Activated naive CD8-positive, alpha-beta T cell treated with anti-CD3 and anti-CD28 coated beads, Interleukin-2, amount 50 U/mL, for 16 hours (primary cell): Measurements from ENCODE around the gene ARMH3.
"Not testable (repeated sequence)": the region's sequence is repeated elsewhere in the genome, so short reads cannot be mapped to it uniquely, and the experiment has no call there.

Experiments used
- DNase-seq: peaks from one replicate; pipeline ENCODE4 v3.0.0-alpha.2; 2020; ENCODE audit warnings: low read depth, low spot score

ARMH3 gene

GRCh38 chr10:101986624-101986971 is 69.4 kb downstream of the ARMH3 start:
- no peak for DNase-seq

- not testable (repeated sequence) for DNase-seq
These were observed 75.3 kb downstream of the ARMH3 start for GRCh38 chr10:101980677-101981076.

GRCh38 chr10:101974091-101974971 is 81.6 kb downstream of the ARMH3 start:
- DNase-seq = no peak

- DNase-seq = no peak
These were observed 83.2 kb downstream of the ARMH3 start for GRCh38 chr10:101972761-101973160.

GRCh38 chr10:101969412-101969922 is 86.5 kb downstream of the ARMH3 start:
- DNase-seq = no peak

GRCh38 chr10:101968940-101969321 is 87.0 kb downstream of the ARMH3 start:
- DNase-seq = no peak

- no peak for DNase-seq
These were observed 87.6 kb downstream of the ARMH3 start for GRCh38 chr10:101968286-101968939.

GRCh38 chr10:101967713-101968112 is 88.3 kb downstream of the ARMH3 start:
- no peak for DNase-seq

- DNase-seq = no peak
These were observed 88.9 kb downstream of the ARMH3 start for GRCh38 chr10:101967119-101967518.

- DNase-seq = no peak
These were observed 90.8 kb downstream of the ARMH3 start for GRCh38 chr10:101965075-101965765.

GRCh38 chr10:101961591-101962498 is 94.1 kb downstream of the ARMH3 start:
- DNase-seq = no peak

GRCh38 chr10:101960879-101961395 is 95.0 kb downstream of the ARMH3 start:
- DNase-seq = no peak

- no peak for DNase-seq
These were observed 96.5 kb downstream of the ARMH3 start for GRCh38 chr10:101959346-101959916.

GRCh38 chr10:101958691-101959090 is 97.3 kb downstream of the ARMH3 start:
- no peak for DNase-seq

- no peak for DNase-seq
These were observed 99.1 kb downstream of the ARMH3 start for GRCh38 chr10:101956898-101957297.

GRCh38 chr10:101956117-101956516 is 99.9 kb downstream of the ARMH3 start:
- DNase-seq = no peak

GRCh38 chr10:101952191-101952590 is 103.8 kb downstream of the ARMH3 start:
- no peak for DNase-seq

GRCh38 chr10:101950213-101950612 is 105.8 kb downstream of the ARMH3 start:
- no peak for DNase-seq

GRCh38 chr10:101941871-101942270 is 114.1 kb downstream of the ARMH3 start:
- DNase-seq = no peak

GRCh38 chr10:101940916-101941315 is 115.1 kb downstream of the ARMH3 start:
- no peak for DNase-seq

GRCh38 chr10:101939729-101940128 is 116.2 kb downstream of the ARMH3 start:
- DNase-seq = no peak
